ENCODE data around the gene HDHD3. TPM values are rescaled to one million over a fixed set of nuclear protein-coding genes. Genes with fewer than 3 reads are reported as not detected.

Gene HDHD3
- total RNA-seq, 1 donor from 2014 or later, result 7.2 TPM

DNA sequence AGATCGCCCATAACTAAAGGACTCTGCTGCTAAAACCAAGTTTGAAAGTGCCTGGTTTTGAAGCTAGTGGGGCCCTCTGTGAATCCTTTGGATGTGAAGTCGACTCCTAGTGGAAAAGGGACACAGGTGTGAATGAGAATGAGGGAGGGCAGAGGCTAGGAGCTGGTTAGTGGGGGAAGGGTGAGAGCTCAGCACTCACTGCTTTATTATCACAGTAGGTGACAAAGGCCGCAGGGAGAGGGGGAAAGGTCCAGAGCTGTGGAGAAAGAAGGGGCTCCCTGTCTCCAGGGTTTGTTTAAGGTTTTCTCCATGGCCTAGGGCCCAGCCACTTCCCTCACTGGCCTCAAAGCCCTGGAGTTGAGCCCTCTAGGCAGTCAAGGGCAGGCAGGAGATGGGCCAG is 3.5 kb downstream of the HDHD3 start:
- TF ChIP-seq, protein P1, sequence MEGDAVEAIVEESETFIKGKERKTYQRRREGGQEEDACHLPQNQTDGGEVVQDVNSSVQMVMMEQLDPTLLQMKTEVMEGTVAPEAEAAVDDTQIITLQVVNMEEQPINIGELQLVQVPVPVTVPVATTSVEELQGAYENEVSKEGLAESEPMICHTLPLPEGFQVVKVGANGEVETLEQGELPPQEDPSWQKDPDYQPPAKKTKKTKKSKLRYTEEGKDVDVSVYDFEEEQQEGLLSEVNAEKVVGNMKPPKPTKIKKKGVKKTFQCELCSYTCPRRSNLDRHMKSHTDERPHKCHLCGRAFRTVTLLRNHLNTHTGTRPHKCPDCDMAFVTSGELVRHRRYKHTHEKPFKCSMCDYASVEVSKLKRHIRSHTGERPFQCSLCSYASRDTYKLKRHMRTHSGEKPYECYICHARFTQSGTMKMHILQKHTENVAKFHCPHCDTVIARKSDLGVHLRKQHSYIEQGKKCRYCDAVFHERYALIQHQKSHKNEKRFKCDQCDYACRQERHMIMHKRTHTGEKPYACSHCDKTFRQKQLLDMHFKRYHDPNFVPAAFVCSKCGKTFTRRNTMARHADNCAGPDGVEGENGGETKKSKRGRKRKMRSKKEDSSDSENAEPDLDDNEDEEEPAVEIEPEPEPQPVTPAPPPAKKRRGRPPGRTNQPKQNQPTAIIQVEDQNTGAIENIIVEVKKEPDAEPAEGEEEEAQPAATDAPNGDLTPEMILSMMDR (IDR thresholded peaks at IDR 0.05; ENCODE audit: partially characterized antibody, unreplicated experiment), result no peak
- no peak for DNase-seq
- Mint-ChIP-seq H3K36me3 (ENCODE audit: unreplicated experiment) (no peaks in the 10 kb centered on the region), H3K9me3 (ENCODE audit: unreplicated experiment) (peaks cover 5% of the 10 kb centered on the region), H3K27ac (ENCODE audit: unreplicated experiment) (no peak overlapping the region), H3K4me3 (ENCODE audit: unreplicated experiment) (no peak overlapping the region), H3K27me3 (ENCODE audit: unreplicated experiment) (no peaks in the 10 kb centered on the region), H3K4me1 (ENCODE audit: low read depth, unreplicated experiment) (no peaks in the 10 kb centered on the region)

DNA sequence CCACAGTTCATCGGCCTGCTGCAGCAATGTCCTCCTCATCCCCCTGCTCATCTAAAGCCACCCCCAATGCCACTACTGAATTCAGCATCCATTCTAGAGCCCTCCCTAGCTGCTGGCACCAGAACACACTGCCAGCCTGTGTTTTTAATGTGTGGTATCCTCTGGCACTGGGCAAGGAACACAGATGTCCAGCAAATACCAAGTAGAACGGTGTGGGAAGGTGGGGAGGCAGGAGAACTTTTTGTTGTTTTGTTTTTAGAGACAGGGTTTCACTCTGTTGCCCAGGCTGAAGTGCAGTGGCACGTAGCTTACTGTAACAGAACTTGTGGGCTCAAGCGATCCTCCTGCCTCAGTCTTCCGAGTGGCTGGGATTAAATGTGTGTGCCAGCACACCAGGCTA is 4.7 kb downstream of the HDHD3 start:
- no peaks in the 10 kb centered on the region for H3K4me1 Mint-ChIP-seq (ENCODE audit: low read depth, unreplicated experiment)
- TF ChIP-seq, protein P1 (IDR thresholded peaks at IDR 0.05; ENCODE audit: partially characterized antibody, unreplicated experiment), result no peak
- H3K9me3 Mint-ChIP-seq (ENCODE audit: unreplicated experiment), result peaks cover 5% of the 10 kb centered on the region
- no peak for DNase-seq
- no peaks in the 10 kb centered on the region for H3K36me3 Mint-ChIP-seq (ENCODE audit: unreplicated experiment)
- no peak overlapping the region for H3K27ac Mint-ChIP-seq (ENCODE audit: unreplicated experiment)
- H3K4me3 Mint-ChIP-seq (ENCODE audit: unreplicated experiment), result no peak overlapping the region
- H3K27me3 Mint-ChIP-seq (ENCODE audit: unreplicated experiment), result no peaks in the 10 kb centered on the region

DNA sequence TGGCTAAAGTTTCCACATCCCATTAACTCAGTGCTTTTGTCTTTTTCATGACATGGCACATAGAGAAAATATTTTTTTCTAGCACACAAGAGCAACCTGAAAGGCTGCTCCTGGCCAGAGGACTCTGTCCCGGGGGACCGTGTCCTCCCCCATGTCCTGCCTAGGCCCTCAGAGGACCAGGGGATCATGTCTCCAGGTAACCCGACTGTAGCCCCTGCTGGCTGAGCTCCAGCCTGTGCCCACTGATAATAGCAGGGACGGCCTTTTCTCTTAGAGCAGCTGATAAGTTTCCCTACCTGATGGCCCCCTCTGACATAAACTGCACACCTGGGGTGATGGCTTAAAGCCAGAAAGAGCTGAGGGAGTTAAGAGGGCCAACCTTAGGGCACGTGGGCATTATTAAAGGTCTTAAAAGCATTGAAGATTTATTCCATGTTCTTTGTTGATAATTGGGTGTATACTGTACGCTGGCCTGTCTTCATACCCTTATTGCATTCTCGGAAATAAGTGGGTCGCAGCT is 5.9 kb downstream of the HDHD3 start:
- H3K36me3 Mint-ChIP-seq (ENCODE audit: unreplicated experiment), result no peaks in the 10 kb centered on the region

DNA sequence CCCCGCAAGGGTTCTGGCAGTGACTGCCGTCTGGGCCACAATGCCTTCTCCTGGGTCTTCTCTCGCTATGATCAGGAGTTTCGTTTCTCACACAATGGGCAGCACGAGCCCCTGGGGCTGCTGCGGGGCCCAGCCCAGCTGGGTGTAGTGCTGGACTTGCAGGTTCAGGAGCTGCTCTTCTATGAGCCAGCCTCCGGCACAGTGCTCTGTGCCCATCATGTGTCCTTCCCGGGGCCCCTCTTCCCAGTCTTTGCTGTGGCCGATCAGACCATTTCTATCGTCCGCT is 7.0 kb downstream of the HDHD3 start:
- no peaks in the 10 kb centered on the region for H3K36me3 Mint-ChIP-seq (ENCODE audit: unreplicated experiment)
- TF ChIP-seq, protein P1 (IDR thresholded peaks at IDR 0.05; ENCODE audit: partially characterized antibody, unreplicated experiment), result no peak
- no peak overlapping the region for H3K4me3 Mint-ChIP-seq (ENCODE audit: unreplicated experiment)

More for the DNA sequence above, 5.9 kb downstream of the HDHD3 start:
- H3K4me3 Mint-ChIP-seq (ENCODE audit: unreplicated experiment), result no peak overlapping the region
- peaks cover 5% of the 10 kb centered on the region for H3K9me3 Mint-ChIP-seq (ENCODE audit: unreplicated experiment)
- DNase-seq, result no peak
- H3K27me3 Mint-ChIP-seq (ENCODE audit: unreplicated experiment), result no peaks in the 10 kb centered on the region
- H3K27ac Mint-ChIP-seq (ENCODE audit: unreplicated experiment), result no peak overlapping the region
- TF ChIP-seq, protein P1 (IDR thresholded peaks at IDR 0.05; ENCODE audit: partially characterized antibody, unreplicated experiment), result no peak
- H3K4me1 Mint-ChIP-seq (ENCODE audit: low read depth, unreplicated experiment), result no peaks in the 10 kb centered on the region

DNA sequence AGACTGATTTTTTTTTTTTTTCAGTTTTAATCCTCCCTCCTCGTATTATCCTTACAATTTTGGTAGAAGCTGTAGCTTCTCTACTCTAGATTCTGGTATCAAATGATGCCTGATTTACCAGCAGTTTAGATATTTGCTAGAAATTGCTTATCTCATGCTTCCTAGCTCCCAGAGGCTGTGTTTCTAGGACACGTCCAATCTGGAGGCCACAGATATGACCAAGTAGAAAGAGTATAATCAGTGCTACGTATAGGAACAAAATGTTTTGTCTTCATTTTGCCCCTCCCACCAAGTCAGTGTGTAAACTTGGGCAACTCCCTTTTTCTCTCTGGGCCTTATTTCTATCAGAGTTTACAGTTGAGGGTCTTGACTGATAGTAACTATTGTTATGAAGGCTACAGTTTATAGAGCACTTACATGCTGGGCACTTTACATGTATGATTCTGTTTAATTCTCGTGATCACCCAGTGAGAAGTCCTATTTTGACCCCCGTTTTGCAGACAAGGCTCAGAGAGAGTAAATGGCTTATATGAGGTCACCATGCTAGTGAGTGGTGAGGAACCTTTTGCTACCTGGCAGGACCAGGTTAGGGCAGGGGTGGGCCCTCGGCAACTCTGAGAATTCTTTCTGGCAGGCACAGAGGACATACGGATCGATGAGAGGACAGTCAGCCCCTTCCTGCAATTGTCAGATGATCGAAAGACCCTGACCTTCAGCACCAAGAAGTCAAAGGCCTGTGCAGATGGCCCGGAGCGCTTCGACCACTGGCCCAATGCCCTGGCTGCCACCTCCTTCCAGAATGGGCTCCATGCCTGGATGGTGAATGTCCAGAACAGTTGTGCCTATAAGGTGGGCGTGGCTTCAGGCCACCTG is 7.6 kb downstream of the HDHD3 start:
- H3K27me3 Mint-ChIP-seq (ENCODE audit: unreplicated experiment), result no peaks in the 10 kb centered on the region
- no peaks in the 10 kb centered on the region for H3K4me1 Mint-ChIP-seq (ENCODE audit: low read depth, unreplicated experiment)
- H3K27ac Mint-ChIP-seq (ENCODE audit: unreplicated experiment), result no peak overlapping the region
- no peak overlapping the region for H3K4me3 Mint-ChIP-seq (ENCODE audit: unreplicated experiment)
- H3K36me3 Mint-ChIP-seq (ENCODE audit: unreplicated experiment), result no peaks in the 10 kb centered on the region
- no peak for DNase-seq
- TF ChIP-seq, protein P1 (IDR thresholded peaks at IDR 0.05; ENCODE audit: partially characterized antibody, unreplicated experiment), result no peak
- peaks cover 3% of the 10 kb centered on the region for H3K9me3 Mint-ChIP-seq (ENCODE audit: unreplicated experiment)

More for the DNA sequence above, 7.0 kb downstream of the HDHD3 start:
- no peaks in the 10 kb centered on the region for H3K4me1 Mint-ChIP-seq (ENCODE audit: low read depth, unreplicated experiment)
- peaks cover 3% of the 10 kb centered on the region for H3K9me3 Mint-ChIP-seq (ENCODE audit: unreplicated experiment)
- H3K27me3 Mint-ChIP-seq (ENCODE audit: unreplicated experiment), result no peaks in the 10 kb centered on the region
- no peak overlapping the region for H3K27ac Mint-ChIP-seq (ENCODE audit: unreplicated experiment)
- DNase-seq, result no peak
